ENCODE results near the gene ST3GAL5.
A peak's percentile ranks its signal among the peaks of the same experiment; 100 is the strongest.

Gene ST3GAL5

DNA sequence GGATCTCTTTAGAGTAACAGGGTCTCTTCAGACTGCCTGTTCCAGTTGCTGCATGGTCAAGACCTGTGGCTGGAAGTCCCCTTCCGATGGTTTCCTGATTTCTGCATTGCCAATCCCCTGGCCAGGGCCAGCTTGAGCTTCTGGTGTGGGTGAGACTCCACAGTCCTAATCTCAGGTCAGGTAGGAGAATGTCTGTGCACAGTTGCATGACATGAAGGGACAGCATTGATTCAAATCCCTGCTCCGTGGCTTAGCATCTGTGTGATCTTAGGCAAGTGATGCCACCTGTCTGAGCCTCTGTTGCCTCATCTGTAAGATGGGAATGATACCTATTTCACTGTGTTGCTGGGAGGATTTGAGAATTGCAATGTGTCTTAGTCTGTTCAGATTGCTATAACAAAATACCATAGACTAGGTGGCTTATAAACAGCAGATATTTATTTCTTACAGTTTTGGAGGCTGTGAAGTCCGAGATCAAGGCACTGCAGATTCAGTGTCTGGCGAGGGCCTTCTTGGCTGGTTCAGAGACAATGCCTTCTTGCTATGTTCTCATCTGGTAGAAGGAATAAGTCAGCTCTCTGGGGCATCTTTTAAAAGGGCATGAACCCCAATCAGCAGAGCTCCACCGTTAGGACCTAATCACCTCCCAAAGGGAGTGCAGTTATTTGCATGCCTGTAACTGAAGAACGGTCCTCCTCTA lies 68.8 kb downstream of the ST3GAL5 start:
- H3K9me3 ChIP-seq (replicated peaks; ENCODE audit: low read length): no peaks in the 10 kb centered on the region
- H3K4me1 ChIP-seq (ENCODE audit: control insufficient read depth, insufficient read depth, low read length): no peaks in the 10 kb centered on the region
- no peak overlapping the region for H3K4me2 ChIP-seq (ENCODE audit: low read length)
- H3K27me3 ChIP-seq (ENCODE audit: control insufficient read depth, insufficient read depth, low read length): peaks cover 12% of the 10 kb centered on the region
- H3K4me3 ChIP-seq (ENCODE audit: low read length): no peak overlapping the region
- H3K9ac ChIP-seq (ENCODE audit: low read depth, low read length): no peak overlapping the region
- H3K36me3 ChIP-seq (ENCODE audit: insufficient read depth, low read length): no peaks in the 10 kb centered on the region

- H3K9ac ChIP-seq (ENCODE audit: low read depth, low read length): no peak overlapping the region
- H3K36me3 ChIP-seq (ENCODE audit: insufficient read depth, low read length): no peaks in the 10 kb centered on the region
Measured at GRCh38 chr2:85814802-85815550, 73.8 kb downstream of the ST3GAL5 start.

GRCh38 chr2:85813982-85814801 lies 74.6 kb downstream of the ST3GAL5 start:
- H3K27me3 ChIP-seq (ENCODE audit: control insufficient read depth, insufficient read depth, low read length): no peaks in the 10 kb centered on the region
- H3K4me1 ChIP-seq (ENCODE audit: control insufficient read depth, insufficient read depth, low read length): peaks cover 27% of the 10 kb centered on the region
- H3K4me3 ChIP-seq (ENCODE audit: low read length): no peak overlapping the region

More at GRCh38 chr2:85814802-85815550, 73.8 kb downstream of the ST3GAL5 start:
- H3K9me3 ChIP-seq (replicated peaks; ENCODE audit: low read length): no peaks in the 10 kb centered on the region
- peaks cover 4% of the 10 kb centered on the region for H3K27me3 ChIP-seq (ENCODE audit: control insufficient read depth, insufficient read depth, low read length)
- H3K4me2 ChIP-seq (ENCODE audit: low read length): no peak overlapping the region
- peaks cover 27% of the 10 kb centered on the region for H3K4me1 ChIP-seq (ENCODE audit: control insufficient read depth, insufficient read depth, low read length)
- no peak overlapping the region for H3K4me3 ChIP-seq (ENCODE audit: low read length)

DNA sequence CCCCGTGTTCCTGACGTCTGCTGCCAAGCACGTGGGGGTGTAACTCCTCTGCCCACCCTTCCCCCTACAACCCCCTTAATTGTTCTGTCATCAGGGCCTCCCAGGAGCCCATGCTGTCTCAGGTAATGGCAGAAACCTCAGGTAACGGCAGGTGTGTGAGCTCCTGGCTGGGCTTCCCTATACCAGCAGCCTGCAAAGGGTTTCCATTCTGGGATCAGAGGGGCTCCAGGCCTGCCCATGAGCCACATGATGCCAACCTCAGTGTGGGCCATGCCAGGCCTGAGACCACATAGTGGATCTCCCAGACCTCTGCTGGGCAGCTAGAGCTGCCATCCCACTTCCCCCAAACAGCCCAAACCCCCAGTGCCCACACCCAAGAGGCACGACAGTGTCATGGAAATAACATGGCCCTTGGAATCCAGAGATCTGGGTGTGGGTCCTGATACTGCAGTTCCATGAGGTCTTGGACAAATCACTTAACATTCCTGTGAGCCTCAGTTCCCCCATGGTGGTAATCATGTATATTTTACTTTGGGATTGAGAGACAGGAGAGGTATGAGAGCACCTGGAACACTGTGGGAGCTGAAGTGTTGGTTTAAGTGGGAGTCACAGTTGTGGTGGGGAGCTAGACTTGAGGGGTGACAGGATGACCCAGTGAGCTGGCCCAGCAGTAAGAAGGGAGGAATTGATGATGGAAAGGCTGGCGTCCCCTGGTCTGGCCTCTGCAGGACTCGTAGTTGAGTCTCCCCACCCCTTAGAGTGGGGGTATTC lies 75.4 kb downstream of the ST3GAL5 start:
- Histone ChIP-seq H3K36me3 (ENCODE audit: insufficient read depth, low read length) (no peaks in the 10 kb centered on the region), H3K9ac (ENCODE audit: low read depth, low read length) (no peak overlapping the region), H3K4me2 (ENCODE audit: low read length) (no peak overlapping the region), H3K27me3 (ENCODE audit: control insufficient read depth, insufficient read depth, low read length) (no peaks in the 10 kb centered on the region), H3K4me3 (ENCODE audit: low read length) (no peak overlapping the region), H3K9me3 (replicated peaks; ENCODE audit: low read length) (no peaks in the 10 kb centered on the region), H3K4me1 (ENCODE audit: control insufficient read depth, insufficient read depth, low read length) (peaks cover 27% of the 10 kb centered on the region)

More at GRCh38 chr2:85813982-85814801, 74.6 kb downstream of the ST3GAL5 start:
- no peaks in the 10 kb centered on the region for H3K36me3 ChIP-seq (ENCODE audit: insufficient read depth, low read length)
- no peak overlapping the region for H3K9ac ChIP-seq (ENCODE audit: low read depth, low read length)
- H3K4me2 ChIP-seq (ENCODE audit: low read length): no peak overlapping the region
- H3K9me3 ChIP-seq (replicated peaks; ENCODE audit: low read length): no peaks in the 10 kb centered on the region

DNA sequence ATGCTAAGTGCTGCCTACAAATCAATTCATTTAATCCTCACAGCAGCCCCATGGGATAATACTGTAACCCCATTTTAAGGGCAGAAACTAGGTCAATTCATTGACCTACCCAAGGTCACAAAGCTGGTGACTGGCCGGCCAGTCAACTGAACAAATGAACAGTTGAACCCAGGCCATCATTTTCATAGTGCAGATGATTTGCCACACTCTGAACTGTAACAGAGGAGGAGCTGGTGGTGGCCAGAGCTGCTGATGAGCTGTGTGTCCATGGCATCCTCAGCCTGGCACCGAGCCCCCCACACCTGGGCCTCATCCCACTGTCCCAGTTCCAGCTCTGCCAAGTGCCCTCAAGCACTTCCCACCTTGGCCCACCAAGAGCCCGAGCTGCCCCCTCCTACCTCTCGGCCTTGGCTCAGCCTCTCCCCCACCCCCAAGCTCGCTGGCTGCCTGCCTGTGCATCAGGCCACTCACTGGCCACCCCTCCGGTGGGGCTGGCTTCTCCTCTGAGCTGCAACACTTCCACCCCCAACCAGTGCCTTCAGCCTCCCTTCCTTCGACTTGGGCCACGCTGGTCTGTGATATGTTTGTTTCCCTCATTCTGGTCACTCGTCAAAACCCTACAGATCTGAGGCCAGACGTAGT lies 76.6 kb downstream of the ST3GAL5 start:
- peaks cover 27% of the 10 kb centered on the region for H3K4me1 ChIP-seq (ENCODE audit: control insufficient read depth, insufficient read depth, low read length)
- H3K4me3 ChIP-seq (ENCODE audit: low read length): no peak overlapping the region
- no peak overlapping the region for H3K9ac ChIP-seq (ENCODE audit: low read depth, low read length)
- H3K4me2 ChIP-seq (ENCODE audit: low read length): no peak overlapping the region
- no peaks in the 10 kb centered on the region for H3K9me3 ChIP-seq (replicated peaks; ENCODE audit: low read length)
- no peaks in the 10 kb centered on the region for H3K27me3 ChIP-seq (ENCODE audit: control insufficient read depth, insufficient read depth, low read length)
- no peaks in the 10 kb centered on the region for H3K36me3 ChIP-seq (ENCODE audit: insufficient read depth, low read length)

DNA sequence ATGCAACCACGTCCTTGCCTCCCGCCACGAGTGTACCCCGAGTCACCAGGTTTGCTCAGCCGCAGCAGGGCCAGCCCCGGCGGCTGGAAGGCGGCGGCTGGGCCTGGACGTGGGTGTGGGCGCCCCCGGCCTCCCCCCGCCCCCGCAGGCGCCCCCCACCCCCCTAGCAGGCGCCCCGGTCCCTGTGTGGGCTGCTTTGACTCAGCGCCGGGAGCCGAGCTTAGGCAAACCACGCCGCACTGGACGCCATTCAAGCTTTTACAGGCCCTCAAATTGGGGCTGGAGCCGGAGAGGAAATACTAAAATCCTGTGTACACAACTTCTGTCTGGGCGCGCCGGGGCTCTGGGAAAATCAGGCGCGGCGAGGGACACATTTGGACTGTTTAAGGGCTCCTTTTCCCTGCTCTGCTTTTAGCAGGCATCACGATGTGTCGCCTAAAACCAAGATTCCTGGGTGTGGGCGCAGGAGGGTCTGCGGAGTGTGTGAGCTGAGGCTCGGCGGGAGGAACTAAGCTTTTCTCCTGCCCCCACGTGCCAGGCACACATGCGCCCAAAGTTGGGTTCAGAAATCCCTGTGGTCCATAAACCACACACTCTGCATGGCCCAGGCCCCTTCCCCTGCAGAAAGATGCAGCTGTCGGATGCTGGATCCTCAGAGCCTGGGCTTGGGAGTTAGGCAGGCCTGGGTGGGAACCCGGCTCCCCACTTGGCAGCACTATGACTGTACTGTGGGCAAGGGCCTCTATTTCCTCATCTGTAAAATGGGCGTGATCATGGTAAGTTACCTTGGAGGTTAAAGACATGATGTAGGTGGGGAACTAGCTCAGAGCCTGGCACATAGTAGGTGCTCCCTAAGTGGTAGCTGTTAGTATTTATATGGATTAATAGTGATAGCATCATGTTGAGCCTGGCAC lies 77.4 kb downstream of the ST3GAL5 start:
- Histone ChIP-seq H3K9ac (ENCODE audit: low read depth, low read length) (peak overlapping the region; percentile 79), H3K36me3 (ENCODE audit: insufficient read depth, low read length) (no peaks in the 10 kb centered on the region), H3K27me3 (ENCODE audit: control insufficient read depth, insufficient read depth, low read length) (no peaks in the 10 kb centered on the region), H3K4me1 (ENCODE audit: control insufficient read depth, insufficient read depth, low read length) (peaks cover 27% of the 10 kb centered on the region), H3K4me3 (ENCODE audit: low read length) (peak overlapping the region; percentile 28), H3K4me2 (ENCODE audit: low read length) (peak overlapping the region; percentile 71), H3K9me3 (replicated peaks; ENCODE audit: low read length) (no peaks in the 10 kb centered on the region)

DNA sequence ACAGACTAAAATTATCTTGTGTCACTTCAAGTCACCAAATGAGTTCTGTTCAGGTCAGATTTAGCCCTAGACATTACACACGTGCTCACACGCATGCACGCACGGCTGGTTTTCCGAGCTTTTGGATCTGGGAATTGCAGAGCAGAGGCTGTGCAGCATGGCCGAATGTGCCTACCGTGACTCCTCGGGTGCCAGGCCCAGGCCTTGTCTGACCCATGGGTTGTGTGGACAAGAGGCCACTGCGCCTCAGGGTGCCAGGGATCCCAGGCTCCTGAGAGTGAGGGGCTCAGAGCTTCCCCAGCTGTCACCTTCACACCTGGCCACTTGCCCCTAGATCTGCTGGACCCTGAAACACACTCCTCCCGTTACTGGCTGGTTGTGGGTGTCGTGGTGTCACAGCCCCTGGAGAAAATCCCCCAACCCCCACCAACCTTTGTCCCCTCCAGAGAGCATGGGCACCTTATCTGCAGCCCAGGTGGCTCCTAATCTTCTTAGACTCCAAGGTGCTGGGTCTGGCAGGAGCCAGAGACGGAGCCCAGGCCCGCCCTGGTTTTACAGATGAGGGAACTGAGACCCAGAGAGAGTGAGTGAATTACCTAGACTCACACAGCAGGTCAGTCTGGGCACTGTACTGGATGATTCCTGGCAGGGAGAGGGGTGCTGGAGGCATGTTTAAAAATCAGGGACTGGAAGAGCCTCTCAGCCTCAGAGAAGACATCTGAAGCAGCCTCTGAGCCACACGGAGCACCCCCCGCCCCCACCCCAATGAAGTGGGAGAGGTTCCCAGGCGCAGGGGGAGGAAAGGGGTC lies 78.2 kb downstream of the ST3GAL5 start:
- Histone ChIP-seq H3K9ac (ENCODE audit: low read depth, low read length) (peak overlapping the region; percentile 39), H3K9me3 (replicated peaks; ENCODE audit: low read length) (no peaks in the 10 kb centered on the region), H3K4me2 (ENCODE audit: low read length) (no peak overlapping the region), H3K4me1 (ENCODE audit: control insufficient read depth, insufficient read depth, low read length) (peaks cover 27% of the 10 kb centered on the region), H3K27me3 (ENCODE audit: control insufficient read depth, insufficient read depth, low read length) (no peaks in the 10 kb centered on the region), H3K36me3 (ENCODE audit: insufficient read depth, low read length) (no peaks in the 10 kb centered on the region), H3K4me3 (ENCODE audit: low read length) (no peak overlapping the region)

- Histone ChIP-seq H3K9ac (ENCODE audit: low read depth, low read length) (no peak overlapping the region), H3K36me3 (ENCODE audit: insufficient read depth, low read length) (no peaks in the 10 kb centered on the region), H3K27me3 (ENCODE audit: control insufficient read depth, insufficient read depth, low read length) (no peaks in the 10 kb centered on the region), H3K4me2 (ENCODE audit: low read length) (no peak overlapping the region), H3K4me3 (ENCODE audit: low read length) (no peak overlapping the region), H3K9me3 (replicated peaks; ENCODE audit: low read length) (no peaks in the 10 kb centered on the region), H3K4me1 (ENCODE audit: control insufficient read depth, insufficient read depth, low read length) (peaks cover 23% of the 10 kb centered on the region)
Measured at GRCh38 chr2:85807756-85808155, 81.0 kb downstream of the ST3GAL5 start.

GRCh38 chr2:85806358-85807118 lies 82.3 kb downstream of the ST3GAL5 start:
- Histone ChIP-seq H3K9ac (ENCODE audit: low read depth, low read length) (no peak overlapping the region), H3K4me1 (ENCODE audit: control insufficient read depth, insufficient read depth, low read length) (peaks cover 16% of the 10 kb centered on the region), H3K9me3 (replicated peaks; ENCODE audit: low read length) (no peaks in the 10 kb centered on the region), H3K27me3 (ENCODE audit: control insufficient read depth, insufficient read depth, low read length) (no peaks in the 10 kb centered on the region), H3K4me2 (ENCODE audit: low read length) (no peak overlapping the region), H3K4me3 (ENCODE audit: low read length) (no peak overlapping the region), H3K36me3 (ENCODE audit: insufficient read depth, low read length) (no peaks in the 10 kb centered on the region)
